ENCODE measurements around the gene CELF5. TPM values are rescaled to one million over a fixed set of nuclear protein-coding genes. Genes with fewer than 3 reads are reported as not detected.

The CELF5 gene
- total RNA-seq, 1 donor from 2014 or later: not detected

DNA sequence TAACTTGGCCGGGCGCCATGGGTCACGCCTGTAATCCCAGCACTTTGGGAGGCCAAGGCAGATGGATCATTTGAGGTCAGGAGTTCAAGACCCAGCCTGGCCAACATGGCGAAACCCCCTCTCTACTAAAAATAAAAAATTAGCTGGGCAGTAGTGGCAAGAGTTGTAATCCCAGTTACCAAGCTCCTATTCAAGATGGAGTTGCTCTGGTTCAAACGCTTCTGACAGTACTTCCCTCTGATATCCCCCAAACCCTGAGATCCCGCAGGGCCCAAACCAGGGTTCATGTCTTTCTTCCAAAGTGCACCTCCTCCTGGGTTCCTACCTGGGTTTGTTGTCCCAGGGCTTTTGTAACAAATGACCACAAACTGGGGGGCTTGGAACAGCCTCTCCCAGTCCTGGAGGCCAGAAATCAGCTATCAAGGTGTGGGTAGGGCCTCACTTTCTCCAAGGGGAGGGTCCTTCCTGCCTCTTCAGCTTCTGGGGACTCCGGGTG lies 13.7 kb downstream of the CELF5 start:
- no peak for DNase-seq (ENCODE audit: low read depth in 2 of 2)

DNA sequence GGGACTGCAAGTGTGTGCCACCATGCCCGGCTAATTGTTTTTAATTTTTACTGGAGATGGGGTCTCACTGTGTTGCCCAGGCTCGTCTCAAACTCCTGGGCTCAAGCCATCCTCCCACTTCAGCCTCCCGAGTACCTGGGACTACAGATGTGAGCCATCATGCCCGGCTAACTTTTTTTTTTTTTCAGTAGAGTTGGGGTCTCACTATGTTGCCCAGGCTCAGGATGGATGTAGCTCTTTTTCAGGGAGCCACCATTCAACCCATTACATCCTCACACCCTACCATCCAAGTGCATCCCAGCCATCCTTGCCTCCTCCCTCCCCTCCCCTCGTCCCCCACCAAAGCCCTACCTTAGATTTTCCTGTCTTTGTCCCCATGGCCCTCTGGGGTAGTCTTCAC lies 14.9 kb downstream of the CELF5 start:
- no peak for DNase-seq (ENCODE audit: low read depth in 2 of 2)

DNA sequence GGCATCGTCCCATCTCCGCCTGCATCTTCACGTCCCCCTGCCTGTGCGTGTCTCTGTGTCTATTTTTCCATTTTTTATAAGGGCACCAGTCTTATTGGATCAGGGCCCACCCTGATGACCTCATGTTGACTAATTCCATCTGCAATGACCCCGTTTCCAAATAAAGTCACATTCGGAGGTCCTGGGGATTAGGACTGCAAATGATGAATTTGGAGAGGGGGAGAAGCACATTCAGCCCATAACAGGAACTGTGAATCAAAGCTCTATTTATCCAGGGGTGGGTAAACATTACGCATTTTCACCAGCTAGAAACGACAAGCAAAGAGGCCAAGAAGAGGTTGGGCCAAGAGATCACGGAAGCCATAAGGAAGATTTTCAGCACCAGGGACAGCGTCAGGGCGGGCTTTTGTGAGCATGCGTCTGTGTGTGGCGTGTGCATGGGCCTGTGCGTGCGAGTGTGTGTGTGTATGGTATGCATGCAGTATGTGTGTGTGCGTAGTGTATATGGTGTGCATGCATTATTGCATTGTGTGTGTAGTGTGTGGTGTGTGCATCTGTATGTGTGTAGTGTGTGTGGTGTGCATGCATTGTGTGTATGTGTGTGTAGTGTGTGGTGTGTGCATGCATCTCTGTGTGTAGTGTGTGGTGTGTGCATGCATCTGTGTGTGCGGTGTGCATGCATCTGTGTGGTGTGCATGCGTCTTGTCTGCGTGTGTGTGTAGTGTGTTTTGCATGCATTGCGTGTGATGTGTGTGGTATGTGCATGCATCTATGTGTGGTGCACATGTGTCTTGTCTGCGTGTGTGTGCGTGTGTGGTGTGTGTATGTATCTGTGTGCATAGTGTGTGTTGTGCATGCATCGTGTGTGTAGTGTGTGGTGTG lies 19.6 kb downstream of the CELF5 start:
- DNase-seq (ENCODE audit: low read depth in 2 of 2): peak; percentile 59 to 63

DNA sequence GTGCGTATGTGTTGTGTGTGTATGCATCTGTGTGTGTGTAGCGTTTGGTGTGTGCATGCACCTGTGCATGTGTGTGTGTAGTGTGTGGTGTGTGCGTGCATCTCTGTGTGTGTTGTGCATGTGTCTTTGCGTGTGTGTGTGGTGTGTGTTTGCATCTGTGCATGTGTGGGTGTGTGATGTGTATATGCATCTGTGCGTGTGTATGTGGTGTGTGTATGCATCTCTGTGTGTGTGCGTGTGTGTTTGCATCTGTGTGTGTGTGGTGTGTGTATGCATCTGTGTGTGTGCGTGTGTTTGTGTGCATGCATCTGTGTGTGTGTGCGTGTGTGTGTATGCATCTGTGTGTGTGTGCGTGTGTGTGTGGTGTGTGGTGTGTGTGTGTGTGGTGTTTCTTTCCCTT lies 20.6 kb downstream of the CELF5 start:
- no peak for DNase-seq (ENCODE audit: low read depth in 2 of 2)

DNA sequence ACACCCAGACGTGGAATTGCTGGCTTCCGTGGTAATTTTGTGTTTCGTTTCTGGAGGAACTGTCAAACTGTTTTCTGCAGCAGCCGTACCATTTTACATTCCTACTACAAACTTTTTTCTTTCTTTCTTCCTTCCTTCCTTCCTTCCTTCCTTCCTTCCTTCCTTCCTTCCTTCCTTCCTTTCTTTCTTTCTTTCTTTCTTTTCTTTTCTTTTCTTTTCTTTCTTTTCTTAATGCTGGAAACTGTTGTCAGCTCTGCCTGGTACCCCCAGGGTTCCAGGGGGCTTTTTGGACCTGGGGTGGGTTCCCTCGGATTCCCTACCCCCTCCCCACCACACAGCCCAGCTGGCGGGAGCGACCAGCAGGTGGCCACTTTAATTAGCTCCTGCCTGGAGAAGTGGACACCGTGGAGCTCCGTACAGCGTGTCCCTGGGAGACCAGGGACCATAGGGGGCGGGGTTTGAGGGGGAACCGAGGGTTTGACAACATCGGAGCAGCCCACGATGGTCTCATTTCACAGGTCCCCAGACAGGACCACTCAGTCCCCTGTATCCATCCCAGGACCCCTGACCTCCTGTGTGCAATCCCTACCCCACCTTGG lies 24.4 kb downstream of the CELF5 start:
- no peak for DNase-seq (ENCODE audit: low read depth in 2 of 2)

DNA sequence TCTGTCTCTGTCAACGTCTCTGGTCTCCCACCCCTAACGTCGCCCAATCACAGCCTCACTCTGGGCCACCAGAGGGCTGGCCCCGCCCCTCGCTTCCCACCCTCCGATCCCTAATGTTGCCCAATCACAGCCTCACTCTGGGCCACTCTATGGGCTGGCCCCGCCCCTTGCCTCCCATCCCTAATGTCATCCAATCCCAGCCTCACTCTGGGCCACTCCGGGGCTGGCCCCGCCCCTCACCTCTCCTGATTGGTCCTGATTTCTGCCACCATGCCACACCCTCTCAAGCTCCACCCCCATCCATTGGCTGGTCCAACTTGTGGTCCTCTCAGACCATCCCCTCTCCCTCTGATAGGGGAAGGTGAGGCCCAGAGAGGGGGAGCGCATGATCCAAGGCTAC lies 24.9 kb downstream of the CELF5 start:
- DNase-seq (ENCODE audit: low read depth in 2 of 2): no peak

DNA sequence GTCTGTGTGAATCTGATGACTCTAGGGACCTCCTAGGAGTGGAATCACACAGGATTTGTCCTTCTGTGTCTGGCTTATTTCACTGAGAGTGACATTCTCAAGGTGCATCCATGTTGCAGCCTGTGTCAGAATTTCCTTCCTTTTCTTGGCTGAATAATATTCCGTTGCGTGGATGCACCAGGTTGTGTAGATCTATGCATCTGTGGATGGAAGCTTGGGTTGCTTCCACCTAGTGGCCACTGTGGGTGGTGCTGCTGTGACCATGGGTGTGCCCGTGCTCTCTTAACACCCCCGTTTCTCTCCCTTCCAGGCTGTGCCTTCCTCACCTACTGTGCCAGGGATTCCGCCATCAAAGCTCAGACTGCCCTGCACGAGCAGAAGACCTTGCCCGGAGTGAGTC lies 26.2 kb downstream of the CELF5 start:
- peak; percentile 15 to 28 for DNase-seq (ENCODE audit: low read depth in 2 of 2)

DNA sequence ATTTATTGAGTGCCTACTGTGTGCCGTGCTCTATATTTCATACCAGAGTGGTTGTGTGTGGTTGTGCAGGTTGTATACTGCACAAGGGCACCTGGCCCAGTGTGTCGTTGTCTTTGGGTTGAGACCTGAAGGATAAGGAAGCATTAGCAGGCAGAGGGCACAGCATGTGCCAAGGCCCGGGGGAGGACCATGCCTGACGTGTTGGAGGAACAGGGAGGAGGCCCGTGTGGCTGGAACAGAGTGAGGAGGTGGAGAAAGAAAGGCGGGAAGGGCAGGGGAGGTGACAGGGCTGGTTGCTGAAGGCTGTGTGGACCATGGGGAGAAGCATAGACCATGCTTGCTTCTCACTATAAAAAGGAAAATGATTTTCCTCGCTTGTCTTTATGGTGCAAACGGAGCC lies 26.8 kb downstream of the CELF5 start:
- no peak for DNase-seq (ENCODE audit: low read depth in 2 of 2)

DNA sequence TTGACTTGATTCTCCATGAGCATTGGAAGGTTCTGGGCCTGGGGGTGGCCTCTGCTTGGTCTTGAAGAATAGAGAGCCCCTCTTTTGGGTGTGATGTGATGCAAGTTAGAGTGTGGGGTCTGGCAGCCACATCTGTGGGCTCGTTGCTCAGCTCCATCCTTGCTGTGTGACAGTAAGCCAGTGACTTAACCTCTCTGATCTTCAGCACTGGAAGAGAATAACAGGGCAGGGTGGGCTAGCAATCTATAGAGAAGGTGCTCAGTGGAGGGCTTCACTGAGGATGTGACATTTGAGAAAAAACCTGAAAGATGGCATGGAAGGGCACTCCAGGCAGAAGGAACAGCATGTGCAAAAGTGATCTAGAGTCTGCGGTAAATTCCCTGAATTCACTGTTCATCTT lies 28.2 kb downstream of the CELF5 start:
- no peak for DNase-seq (ENCODE audit: low read depth in 2 of 2)

DNA sequence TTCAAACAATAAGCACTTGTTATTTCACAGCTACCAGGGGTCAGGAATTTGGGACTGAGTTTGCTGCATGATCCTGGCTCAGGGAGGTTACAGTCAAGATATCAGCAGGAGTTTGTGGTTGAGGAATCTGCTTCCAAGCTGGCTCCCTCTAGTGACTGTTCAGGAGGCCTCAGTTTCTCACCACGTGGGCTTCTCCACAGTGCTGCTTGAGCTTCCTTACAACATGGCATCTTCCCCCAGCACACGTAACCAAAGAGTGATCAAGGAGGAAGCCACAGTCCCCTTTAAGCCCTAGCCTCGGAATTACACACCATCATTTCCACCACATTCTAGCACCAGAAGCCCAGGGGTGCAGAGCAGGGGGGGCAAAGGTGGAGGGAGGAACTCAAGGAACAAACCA lies 28.8 kb downstream of the CELF5 start:
- no peak for DNase-seq (ENCODE audit: low read depth in 2 of 2)

DNA sequence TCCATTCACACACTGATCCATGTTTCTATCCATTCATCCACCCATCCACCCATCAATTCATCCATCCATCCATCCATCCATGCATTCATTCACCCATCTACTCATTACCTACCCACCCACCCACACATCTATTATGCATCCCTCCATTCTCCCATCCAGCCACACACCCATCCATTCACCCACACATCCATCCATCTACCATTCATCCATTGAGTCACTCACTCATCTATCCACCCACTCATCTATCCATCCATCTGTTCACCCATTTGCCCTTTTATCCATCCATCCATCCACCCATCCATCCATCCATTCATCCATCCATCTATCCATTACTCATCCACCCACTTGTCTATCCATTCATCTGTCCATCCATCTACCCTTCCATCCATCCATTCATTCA lies 30.1 kb downstream of the CELF5 start:
- no peak for DNase-seq (ENCODE audit: low read depth in 2 of 2)

DNA sequence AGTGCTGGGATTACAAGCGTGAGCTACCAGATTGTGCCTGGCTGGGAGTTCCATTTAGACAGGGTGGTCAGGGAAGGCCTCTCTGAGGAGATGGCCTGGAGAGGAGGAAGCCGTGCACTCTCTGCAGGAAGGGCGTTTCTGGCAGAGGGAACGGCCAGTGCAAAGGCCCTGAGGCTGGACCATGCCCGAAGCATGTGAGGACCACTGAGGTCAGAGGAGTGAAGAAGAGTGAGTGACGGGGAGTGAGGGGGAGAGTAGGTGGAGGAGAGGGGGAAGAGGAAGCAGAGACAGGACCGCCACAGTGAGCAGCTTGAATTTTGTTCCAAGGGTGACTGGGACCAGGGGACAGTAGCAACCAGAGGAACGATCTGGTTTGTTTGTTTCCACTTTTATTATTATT lies 32.6 kb downstream of the CELF5 start:
- no peak for DNase-seq (ENCODE audit: low read depth in 2 of 2)

DNA sequence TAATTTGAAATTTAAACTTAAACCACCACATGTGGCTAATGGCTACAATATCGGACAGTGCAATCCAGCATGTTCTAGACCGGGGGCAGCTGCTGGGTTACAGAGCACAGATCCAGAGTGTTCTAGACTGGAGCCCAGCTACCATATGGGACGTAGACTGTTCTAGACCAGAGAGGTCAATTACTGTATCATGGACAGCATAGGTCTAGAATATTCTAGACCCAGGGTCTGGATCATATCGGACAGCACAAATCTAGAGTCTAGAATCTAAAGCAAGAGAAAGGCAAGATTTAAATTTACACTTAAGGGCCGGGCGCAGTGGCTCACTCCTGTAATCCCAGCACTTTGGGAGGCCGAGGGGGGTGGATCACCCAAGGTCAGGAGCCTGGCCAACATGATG lies 37.9 kb downstream of the CELF5 start:
- DNase-seq (ENCODE audit: low read depth in 2 of 2): no peak

DNA sequence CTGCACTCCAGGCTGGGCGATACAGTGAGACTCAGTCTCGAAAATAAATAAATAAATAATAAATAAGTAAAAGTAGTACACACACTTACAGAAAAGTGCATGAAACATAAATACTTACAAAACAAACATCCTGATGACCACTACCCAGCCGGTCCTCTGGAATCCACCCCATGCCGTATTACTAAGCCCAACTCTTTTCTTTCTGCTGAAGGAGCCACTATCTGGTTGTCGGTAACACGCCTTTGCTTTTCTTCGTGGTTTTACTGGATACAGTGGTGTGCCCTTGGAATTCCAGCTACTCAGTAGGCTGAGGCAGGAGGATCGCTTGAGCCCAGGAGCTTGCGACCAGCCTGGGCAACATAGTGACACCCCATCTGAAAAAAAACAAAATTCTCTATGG lies 39.4 kb downstream of the CELF5 start:
- no peak for DNase-seq (ENCODE audit: low read depth in 2 of 2)

DNA sequence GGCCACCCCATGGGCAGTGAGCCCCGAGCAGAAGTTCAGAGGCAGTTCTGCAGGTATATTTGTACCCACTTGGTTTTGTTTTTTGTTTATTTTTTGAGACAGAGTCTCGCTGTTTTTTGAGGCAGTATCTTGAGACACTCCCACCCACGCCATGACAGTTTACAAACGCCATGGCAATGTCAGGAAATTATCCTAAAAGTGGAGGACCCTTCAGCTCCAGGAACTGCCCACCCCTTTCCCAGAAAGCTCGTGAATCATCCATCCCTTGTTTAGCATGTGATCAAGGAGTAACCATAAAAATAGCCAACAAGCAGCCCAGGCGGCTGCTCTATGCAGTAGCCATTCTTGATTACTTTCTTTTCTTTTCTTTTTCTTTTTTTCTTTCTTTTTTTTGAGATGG lies 41.0 kb downstream of the CELF5 start:
- no peak for DNase-seq (ENCODE audit: low read depth in 2 of 2)

DNA sequence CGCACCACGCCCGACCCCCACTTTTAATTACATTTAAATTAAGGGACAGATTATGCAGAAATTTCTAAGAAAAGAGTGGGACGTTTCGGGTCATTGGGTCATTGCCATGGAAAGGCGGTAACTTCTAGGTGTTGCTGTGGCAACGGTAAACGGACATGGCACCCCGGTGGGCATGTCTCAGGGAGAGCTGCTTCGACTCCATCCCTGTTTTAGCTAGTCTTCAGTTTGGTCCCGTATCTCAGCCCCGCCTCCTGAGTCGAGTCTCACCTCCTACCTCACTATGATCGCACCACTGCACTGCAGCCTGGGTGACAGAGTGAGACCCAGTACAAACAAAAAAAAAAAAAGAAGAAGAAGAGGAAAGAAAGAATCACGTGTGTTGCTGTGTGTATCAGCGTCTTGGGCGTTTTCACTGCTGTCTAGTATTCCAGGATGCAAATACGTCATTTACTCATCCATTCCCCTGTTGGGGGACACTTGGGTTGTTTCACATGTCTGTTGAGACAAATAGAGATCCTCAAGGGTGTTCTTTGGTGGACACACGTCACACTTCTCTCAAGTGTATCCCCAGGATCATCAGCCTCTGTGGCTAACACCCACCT lies 41.7 kb downstream of the CELF5 start:
- DNase-seq (ENCODE audit: low read depth in 2 of 2): no peak

DNA sequence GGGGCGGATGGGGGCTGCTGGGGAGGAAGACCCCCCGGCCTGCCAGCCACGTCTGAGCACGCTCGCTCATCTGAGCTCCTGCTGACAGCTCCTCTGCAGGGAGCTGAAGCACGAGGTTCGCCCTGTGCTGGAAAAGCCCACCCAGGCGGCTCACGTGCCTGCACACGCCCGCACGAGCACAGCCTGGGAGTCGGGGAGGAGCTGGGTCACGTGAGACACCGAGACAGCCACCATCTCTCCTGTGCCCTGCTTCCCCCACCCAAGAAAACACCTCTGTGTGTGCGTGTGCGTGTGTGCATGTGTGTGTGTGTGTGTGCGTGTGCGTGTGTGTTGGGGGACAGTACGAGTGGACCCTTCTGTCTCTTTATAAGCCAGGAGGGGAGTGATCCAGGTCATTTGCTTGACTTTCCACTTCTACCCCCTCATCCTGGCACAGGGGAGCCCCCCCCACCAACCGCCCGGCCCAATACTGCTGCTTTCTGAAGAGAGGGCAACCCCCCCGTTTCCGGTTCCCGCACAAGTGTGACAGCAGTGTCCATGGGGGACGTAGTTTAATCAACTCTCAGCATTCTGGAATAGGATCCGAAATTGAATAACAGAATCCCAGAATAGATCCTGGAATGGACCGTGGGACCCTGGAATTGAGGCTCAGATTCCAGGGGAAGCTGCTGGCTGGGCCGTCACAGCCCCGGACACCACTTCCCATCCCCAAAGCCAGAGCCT lies 42.5 kb downstream of the CELF5 start:
- DNase-seq (ENCODE audit: low read depth in 2 of 2): no peak

DNA sequence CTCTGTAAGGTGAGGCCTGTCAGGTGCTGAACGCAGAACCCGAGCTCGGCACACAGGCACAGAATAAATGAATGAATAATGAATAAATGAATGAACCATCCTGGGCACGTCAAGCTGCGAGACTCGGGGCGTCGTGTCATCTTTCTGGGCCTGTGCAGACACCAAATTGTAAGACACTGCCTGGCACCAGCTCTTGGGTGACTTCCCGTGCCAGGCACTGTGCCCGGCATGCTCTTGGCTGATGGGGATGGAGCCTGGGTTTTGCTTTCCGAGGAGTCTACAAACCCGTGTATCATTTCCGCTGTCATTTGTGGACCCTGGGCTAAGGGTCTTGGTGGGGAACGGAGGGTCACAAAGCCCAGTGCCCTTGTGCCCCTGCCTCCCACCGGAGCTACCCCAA lies 43.9 kb downstream of the CELF5 start:
- DNase-seq (ENCODE audit: low read depth in 2 of 2): no peak

DNA sequence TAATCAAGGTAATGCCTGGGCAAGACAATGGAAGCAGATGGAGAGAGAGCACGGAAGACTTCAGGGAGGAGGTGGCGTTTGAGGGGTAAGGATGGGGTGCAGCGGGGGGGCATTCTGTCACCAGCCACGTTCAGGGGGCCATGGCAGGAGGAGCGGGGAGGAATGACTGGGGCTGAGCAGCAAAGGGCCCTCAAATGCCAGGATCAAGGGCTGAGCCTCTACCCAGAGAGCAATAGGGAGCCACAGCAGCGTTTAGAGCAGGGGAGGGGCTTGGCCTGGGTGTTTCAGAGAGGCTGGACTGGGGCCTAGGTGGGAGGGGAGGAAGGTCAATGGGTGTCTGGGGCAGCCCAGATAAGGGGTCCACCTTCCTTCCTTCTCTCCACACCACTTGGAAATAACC lies 44.3 kb downstream of the CELF5 start:
- no peak for DNase-seq (ENCODE audit: low read depth in 2 of 2)

DNA sequence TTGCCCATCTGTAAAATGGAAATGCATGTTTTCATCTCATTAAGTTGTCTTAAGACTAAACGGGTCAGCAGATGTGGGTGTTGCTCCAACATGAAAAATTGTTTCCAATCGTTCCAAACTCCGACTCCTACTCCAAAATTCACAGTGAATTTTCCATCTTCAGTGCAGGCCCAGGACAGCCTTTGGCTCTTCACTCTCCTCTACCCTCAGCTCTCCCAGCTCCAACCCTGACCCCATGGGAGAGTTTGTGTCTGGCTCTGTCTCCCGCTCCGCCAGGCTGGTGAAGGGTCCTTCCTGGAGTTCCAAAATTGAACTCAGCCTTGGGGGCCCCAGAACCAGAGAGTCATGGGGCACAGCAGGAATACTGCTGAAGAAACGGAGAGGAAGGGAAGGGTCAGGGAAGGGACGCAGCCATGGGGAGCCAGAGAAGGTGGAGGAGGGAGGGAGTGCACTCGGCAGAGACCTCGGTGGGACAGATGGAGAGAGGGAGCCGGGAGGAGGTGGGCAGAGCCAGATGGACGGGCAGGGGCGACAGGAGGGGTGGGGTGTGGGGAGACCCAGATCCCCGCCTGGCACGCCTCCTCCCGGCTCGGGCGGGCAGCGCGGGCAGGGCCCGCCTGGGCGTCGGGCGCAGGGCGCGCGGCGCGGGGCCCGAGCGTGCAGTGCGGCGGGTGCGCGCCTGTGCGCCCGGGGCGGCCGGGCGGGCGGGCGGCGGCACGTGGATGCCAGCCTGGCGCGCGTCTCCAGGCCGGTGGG lies 45.6 kb downstream of the CELF5 start:
- no peak for DNase-seq (ENCODE audit: low read depth in 2 of 2)

DNA sequence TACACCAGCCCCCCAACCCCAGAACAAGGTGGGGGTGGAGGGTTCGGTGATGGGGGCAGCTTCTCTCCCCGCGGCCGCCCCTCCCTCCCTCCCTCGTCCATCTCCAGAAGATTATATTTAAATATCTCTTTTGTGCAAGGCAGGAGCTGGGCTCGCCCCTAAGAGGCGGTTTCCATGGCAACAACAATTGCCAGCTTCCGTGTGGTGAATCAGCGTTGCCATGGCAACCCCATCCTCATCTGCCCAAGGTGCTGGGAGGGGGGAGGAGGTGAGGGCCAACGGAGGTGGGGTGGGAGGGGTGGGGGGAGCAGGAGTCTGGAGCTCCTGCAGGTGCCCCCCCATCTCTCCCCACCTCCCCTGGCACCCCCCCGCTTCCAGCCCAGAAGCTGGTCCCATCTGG lies 46.4 kb downstream of the CELF5 start:
- peak; percentile 27 to 46 for DNase-seq (ENCODE audit: low read depth in 2 of 2)

Measured in lung microvascular endothelial cell (primary cell).